Skin of body (tissue), 2 donors: ENCODE data around the gene FKBP3. TPM values are rescaled to one million over a fixed set of nuclear protein-coding genes. Genes with fewer than 3 reads are reported as not detected.
A peak's percentile ranks its signal among the peaks of the same experiment; 100 is the strongest.
"Not testable (repeated sequence)": the region's sequence is repeated elsewhere in the genome, so short reads cannot be mapped to it uniquely, and the experiment has no call there.

Experiments
- DNase-seq: peaks from one replicate; lab custom pipeline; 2025; lab: John Stamatoyannopoulos, UW
- total RNA-seq: library from RNA; depleted of rRNA; stranded (reverse); fragments of >200 nt; gene quantifications from one replicate; pipeline ENCODE4 v1.2.3, GENCODE V29; 2014

FKBP3 gene
- total RNA-seq, result 40.6 TPM

GRCh38 chr14:45134051-45134958, at the start of gene FKBP3:
TSS of gene FKBP3 (minus strand) at chr14:45134481. CDS start at chr14:45134456, 25 bp downstream.
- peak; percentile 99 for DNase-seq

DNA sequence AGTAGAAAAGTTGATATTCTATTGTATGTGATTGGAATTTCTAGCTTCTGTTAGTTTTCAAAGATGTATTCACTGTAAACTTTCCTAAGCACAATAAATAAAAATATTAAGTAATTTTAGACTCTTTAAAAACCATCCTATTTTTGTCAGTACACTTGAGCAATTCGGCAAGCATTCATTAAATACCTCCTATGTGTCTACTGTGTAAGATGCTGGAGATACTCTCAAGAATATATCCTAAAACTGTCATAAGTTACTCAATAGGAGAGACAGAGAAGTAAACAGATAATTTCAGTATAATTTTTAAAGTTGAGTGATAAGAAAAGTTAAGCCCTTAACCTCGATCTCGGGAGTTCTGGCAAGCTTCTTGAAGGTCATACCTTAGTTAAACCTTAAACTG, 47.5 kb upstream of the FKBP3 start:
- no peak for DNase-seq

GRCh38 chr14:45181329-45181728, 47.0 kb upstream of the FKBP3 start:
- no peak for DNase-seq

- DNase-seq, result no peak
Observed at GRCh38 chr14:45177076-45177475, 42.8 kb upstream of the FKBP3 start.

GRCh38 chr14:45169906-45170305, 35.6 kb upstream of the FKBP3 start:
- DNase-seq, result no peak

DNA sequence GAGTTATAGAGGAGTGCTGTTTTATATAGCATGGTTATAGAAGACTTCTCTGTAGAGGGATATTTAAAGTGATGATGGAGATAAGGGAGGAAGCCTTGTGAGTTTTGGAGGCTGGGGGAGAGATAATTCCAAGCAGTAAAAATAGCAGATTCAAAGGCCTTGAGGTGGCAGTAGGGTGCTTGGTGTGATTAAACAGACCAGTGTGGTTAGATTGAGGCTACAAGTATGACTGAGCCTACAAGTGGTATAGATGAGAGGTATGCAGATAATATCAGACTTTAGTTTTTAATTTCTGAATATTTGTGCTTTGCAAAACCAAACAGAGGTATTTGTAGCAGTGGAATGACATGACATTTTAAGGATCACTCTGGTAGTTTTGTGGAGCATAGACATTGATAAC, 21.8 kb upstream of the FKBP3 start:
- DNase-seq, result no peak

DNA sequence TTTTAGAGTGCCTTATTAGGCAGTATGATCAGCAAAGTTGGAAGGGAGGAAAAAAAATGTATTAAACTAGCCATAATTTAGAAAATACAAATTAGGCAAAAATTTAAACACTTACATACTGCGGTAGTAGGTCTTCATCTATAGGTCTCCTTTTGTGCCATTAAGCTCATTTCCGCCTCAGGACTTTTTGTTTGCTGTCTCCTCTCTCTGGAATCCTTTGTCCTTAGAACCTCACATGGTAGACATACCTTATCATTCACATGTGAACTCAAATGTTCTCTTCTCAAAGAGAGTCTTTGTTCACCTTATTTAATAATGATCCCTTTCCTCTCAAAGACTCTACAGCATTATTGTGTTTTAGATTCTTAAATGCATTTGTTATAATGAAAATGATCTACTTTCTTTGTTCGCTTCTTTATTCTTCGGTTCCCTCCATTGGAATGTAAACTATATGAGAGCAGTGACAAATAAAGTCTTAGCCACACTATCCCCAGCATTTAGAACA, 16.2 kb upstream of the FKBP3 start:
- DNase-seq, result no peak

DNA sequence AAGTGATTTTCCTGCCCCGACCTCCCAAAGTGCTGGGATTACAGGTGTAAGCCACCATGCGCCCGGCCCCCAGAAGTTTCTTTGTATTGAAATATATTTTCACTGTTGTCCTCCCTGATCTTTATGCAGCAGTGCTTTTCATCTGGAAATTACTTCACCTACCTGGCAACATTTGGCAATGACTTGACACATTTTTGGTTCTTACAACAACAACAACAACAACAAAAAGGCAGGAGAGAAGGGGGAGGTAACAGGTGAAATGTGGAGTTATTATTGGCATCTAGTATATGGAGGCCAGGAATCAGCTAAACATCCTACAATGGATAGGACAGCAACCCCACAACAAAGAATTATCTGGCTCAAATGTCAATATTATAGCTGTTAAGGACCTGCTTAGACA, 15.3 kb upstream of the FKBP3 start:
- DNase-seq, result no peak

DNA sequence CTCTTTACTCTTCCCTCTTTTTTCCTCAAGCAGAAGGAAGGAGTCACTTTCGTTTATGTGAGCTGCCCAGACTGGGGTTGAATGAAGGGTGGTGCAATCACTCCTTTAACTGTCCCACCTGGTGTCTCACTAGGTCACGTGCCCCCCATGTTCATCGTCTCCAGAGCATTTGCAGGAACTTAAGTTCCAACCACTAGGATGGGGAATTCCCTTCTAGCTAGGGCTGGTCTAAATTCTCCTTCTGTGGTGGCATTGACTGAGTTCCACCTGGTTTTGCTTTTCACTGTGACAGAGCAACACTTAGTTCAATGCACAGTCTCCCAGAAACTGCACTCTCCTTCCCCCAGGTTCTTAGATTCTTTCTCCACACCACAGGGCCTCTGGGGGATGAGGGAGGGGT, 10.9 kb upstream of the FKBP3 start:
- no peak for DNase-seq

GRCh38 chr14:45144658-45145057, 10.4 kb upstream of the FKBP3 start:
- DNase-seq, result no peak

DNA sequence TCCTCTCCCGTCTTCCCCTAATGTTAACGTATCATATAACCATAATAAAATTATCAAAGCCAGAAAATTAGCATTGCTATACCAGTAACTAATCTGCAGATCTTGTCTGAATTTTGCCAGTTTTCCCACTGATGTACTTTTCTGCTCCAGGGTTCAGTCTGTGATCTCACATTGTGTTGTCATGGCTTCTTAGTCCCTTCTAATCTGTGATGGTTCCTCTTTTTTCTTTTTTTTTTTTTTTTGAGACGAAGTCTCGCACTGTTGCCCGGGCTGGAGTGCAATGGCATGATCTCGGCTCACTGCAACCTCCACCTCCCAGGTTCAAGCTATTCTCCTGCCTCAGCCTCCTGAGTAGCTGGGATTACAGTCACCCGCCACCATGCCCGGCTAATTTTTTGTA, 7.8 kb upstream of the FKBP3 start:
- DNase-seq, result not testable (repeated sequence)

DNA sequence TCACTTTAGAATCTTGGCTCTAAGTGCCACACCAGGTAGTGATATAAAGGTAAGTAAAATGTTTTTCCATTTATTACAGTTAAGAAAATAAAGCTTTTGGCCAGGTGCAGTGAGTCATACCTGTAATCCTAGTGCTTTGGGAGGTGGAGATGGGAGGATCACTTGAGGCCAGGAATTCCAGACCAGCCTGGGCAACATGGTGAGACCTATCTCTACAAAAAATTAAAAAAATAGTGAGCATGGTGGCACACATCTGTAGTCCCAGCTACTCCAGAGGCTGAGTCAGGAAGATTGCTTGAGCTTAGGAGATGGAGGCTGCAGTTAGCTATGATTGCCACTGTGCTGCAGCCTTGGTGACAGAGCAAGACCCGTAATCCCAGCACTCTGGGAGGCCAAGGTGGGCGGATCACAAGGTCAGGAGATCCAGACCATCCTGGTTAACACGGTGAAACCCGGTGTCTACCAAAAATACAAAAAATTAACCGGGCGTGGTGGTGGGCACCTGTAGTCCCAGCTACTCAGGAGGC, 6.4 kb upstream of the FKBP3 start:
- DNase-seq, result no peak

GRCh38 chr14:45136399-45136798, 2.1 kb upstream of the FKBP3 start:
- no peak for DNase-seq

GRCh38 chr14:45135659-45136395, 1.5 kb upstream of the FKBP3 start, which contains the start of gene FANCM:
TSS of gene FANCM (plus strand) at chr14:45135930. CDS start at chr14:45136032, 102 bp downstream.
- DNase-seq, result peak; percentile 100

DNA sequence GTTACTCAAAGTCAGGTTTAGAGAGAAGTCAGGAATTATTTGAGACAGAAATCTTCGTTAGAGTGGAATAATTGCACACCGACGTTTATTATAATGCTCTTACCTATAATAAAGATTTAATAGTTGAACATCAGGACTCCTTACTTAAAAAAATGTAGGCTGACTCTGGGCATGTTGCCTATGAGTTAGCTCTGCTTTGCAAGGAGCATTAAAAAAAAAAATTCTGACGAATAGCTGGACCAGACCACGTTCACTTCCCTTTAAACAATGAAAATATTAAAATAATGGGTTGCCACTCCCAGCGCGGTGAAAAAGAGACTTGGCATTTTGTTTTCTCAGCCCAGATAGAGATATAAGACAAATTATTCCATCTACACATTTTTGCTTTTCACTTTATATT, 875 bp upstream of the FKBP3 start:
- peak; percentile 53 for DNase-seq

- no peak for DNase-seq
Observed at GRCh38 chr14:45133683-45134050, 614 bp downstream of the FKBP3 start.

- no peak for DNase-seq
Observed at GRCh38 chr14:45128963-45129629, 5.2 kb downstream of the FKBP3 start.

DNA sequence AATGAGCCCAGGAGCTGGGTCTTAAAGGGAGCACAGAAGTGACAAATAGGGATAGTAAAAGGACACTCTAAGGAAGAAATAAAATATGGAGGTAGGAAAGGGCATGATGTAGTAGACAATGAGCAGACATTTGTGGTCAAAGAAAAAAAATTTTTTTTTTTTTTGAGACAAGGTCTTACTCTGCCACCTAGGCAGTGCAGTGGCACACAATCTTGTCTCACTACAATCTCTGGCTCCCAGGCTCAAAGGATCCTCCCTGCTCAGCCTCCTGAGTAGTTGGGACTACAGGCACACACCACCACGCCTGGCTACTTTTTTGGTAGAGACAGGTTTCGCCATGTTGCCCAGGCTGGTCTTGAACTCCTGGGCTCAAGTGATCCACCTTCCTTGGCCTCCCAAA, 8.5 kb downstream of the FKBP3 start:
- no peak for DNase-seq

DNA sequence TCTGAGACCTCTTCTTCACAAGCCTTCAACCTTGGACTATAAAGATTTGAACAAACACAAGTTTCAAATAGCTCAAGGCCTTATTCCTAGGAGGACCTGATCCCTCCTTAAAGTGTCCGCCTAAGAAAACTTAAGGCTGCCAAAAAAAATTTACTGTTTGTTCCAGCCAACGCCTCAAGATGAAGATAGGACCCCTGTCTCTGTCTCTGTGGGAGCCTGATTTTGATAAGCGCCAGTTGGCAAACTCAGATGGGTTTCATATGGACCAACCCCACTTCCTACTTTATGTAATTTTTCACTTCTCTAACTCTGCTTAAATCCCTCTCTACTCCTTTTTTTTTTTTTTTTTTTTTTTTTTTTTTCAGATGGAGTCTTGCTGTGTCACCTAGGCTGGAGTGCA, 11.0 kb downstream of the FKBP3 start:
- no peak for DNase-seq

DNA sequence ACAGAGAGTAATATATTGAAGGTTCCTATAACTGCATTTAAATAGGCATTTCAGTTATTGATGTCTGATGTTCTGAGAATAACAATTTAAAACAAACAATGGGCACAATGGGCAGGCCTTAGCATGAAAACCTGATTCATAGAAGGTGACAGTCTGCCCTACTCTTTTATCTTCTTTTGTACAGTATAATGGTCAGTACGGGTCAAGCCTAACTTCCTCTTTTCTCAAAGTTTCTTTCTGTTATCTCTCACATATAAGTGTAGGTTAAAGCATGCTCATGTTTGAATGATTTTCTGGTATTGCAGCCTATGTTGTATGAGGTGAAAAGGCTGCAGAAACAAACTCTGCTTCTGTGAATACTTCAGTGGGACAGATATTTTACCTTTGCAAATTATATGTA, 14.2 kb downstream of the FKBP3 start:
- no peak for DNase-seq

DNA sequence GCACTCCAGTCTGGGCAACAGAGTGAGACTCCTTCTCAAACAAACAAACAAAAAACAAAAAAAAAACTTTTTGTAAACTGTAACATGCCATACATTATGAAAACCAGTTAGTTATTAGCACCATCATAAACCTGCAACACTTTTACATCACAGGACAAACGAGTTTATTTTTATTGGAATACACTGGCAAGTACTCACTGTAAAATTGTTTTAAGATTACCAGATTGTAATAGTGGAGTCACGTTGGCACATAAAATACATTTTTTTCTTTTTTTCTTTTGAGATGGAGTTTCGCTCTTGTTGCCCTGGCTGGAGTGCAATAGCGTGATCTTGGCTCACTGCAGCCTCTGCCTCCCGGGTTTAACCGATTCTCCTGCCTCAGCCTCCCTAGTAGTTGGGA, 15.7 kb downstream of the FKBP3 start:
- no peak for DNase-seq

GRCh38 chr14:45114327-45114726, 20.0 kb downstream of the FKBP3 start:
- no peak for DNase-seq
